Neural crest cell (in vitro differentiated cells): Measurements from ENCODE around the gene TARS3. TPM values are rescaled to one million over a fixed set of nuclear protein-coding genes. Genes with fewer than 3 reads are reported as not detected.
A peak's percentile ranks its signal among the peaks of the same experiment; 100 is the strongest.
"Not testable (repeated sequence)": the region's sequence is repeated elsewhere in the genome, so short reads cannot be mapped to it uniquely, and the experiment has no call there.

Experiments used
- DNase-seq: peaks from one replicate; pipeline ENCODE4 v3.0.0; 2021; ENCODE audit warnings: low read depth, mixed read lengths, low spot score
- H3K27ac Mint-ChIP-seq: one replicate; pipeline ENCODE4 v1.8.0; 2021; ENCODE audit warnings: mild to moderate bottlenecking, mixed read lengths; ENCODE audit not compliant: unreplicated experiment
- H3K27me3 Mint-ChIP-seq: 2 replicates; pipeline ENCODE4 v1.8.0; 2021; ENCODE audit warnings: low read depth, mild to moderate bottlenecking, mixed read lengths
- H3K36me3 Mint-ChIP-seq: 2 replicates; pipeline ENCODE4 v1.8.0; 2021; ENCODE audit warnings: low read depth, mild to moderate bottlenecking, mixed read lengths
- H3K4me1 Mint-ChIP-seq: 2 replicates; pipeline ENCODE4 v1.8.0; 2021; ENCODE audit warnings: mixed read lengths
- H3K4me3 Mint-ChIP-seq: one replicate; pipeline ENCODE4 v1.8.0; 2021; ENCODE audit warnings: mild to moderate bottlenecking, mixed read lengths
- H3K9me3 Mint-ChIP-seq: 2 replicates; pipeline ENCODE4 v1.8.0; 2021; ENCODE audit warnings: mixed read lengths
- total RNA-seq: library from RNA; stranded (reverse); gene quantifications from 2 replicates; pipeline ENCODE4 v1.2.1, GENCODE V29; 2021
- TF ChIP-seq, protein P1 (sequence below): fragments of 200-600 bp; sonication (generic); conservative IDR thresholded peaks from 2 replicates; pipeline ENCODE4 v1.5.0; 2021; ENCODE audit warnings: antibody characterized with exemption, mild to moderate bottlenecking

TARS3 gene
- total RNA-seq, 1 donor from 2014 or later, result 18.1 TPM

DNA sequence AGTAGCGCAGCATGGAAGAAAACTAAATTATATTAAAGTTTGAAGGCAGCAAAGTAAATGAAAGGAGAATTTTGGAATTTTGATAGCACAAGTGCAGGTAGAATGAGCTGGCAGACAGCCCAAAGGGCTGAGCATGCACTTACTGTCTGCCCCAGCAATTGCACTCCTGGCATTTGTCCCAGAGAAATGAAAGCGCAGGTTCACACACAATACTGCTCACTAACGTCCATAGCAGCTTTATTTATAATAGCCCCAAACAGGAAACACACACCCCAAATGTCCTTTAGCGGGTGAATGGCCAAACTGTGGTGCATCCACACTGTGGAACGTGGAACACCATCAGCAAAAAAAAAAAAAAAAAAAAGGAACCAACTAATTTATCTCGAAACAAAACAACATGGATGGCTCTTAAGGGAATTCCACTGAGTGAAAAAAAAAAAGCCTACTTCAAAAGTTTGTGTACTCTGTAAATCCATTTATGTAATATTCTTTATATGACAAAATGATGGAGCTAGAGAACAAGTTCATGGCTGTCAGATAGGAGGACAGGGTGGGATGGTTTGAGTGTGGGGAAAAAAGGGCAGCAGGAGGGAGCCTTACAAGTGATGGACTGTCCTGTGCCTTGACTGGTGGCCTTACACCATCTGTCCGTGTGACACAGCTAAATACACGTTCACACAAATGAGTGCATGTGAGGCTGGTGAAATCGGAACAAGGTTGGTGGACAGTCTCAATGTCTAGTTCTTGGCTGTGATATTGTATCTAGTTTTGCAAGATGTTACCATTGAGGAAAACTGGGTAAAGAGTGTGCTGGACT, 66.1 kb downstream of the TARS3 start:
- Mint-ChIP-seq H3K4me1 (peaks cover 4% of the 10 kb centered on the region), H3K4me3 (no peak overlapping the region), H3K27ac (no peak overlapping the region), H3K9me3 (no peaks in the 10 kb centered on the region), H3K27me3 (no peaks in the 10 kb centered on the region), H3K36me3 (no peaks in the 10 kb centered on the region)
- TF ChIP-seq, protein P1, sequence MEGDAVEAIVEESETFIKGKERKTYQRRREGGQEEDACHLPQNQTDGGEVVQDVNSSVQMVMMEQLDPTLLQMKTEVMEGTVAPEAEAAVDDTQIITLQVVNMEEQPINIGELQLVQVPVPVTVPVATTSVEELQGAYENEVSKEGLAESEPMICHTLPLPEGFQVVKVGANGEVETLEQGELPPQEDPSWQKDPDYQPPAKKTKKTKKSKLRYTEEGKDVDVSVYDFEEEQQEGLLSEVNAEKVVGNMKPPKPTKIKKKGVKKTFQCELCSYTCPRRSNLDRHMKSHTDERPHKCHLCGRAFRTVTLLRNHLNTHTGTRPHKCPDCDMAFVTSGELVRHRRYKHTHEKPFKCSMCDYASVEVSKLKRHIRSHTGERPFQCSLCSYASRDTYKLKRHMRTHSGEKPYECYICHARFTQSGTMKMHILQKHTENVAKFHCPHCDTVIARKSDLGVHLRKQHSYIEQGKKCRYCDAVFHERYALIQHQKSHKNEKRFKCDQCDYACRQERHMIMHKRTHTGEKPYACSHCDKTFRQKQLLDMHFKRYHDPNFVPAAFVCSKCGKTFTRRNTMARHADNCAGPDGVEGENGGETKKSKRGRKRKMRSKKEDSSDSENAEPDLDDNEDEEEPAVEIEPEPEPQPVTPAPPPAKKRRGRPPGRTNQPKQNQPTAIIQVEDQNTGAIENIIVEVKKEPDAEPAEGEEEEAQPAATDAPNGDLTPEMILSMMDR, result no peak
- no peak for DNase-seq

- no peaks in the 10 kb centered on the region for H3K36me3 Mint-ChIP-seq
- no peak overlapping the region for H3K27ac Mint-ChIP-seq
- TF ChIP-seq, protein P1, result no peak
- no peak for DNase-seq
- no peaks in the 10 kb centered on the region for H3K9me3 Mint-ChIP-seq
- no peak overlapping the region for H3K4me3 Mint-ChIP-seq
- peaks cover 4% of the 10 kb centered on the region for H3K4me1 Mint-ChIP-seq
- H3K27me3 Mint-ChIP-seq, result no peaks in the 10 kb centered on the region
These were observed 67.1 kb downstream of the TARS3 start for GRCh38 chr15:101657171-101657570.

- H3K27me3 Mint-ChIP-seq, H3K27ac Mint-ChIP-seq, H3K9me3 Mint-ChIP-seq, H3K36me3 Mint-ChIP-seq, DNase-seq: not testable (repeated sequence)
- H3K4me3 Mint-ChIP-seq, result peak overlapping the region; percentile 72
- H3K4me1 Mint-ChIP-seq, result peaks cover 18% of the 10 kb centered on the region
These were observed 69.5 kb downstream of the TARS3 start for GRCh38 chr15:101654624-101655337.

DNA sequence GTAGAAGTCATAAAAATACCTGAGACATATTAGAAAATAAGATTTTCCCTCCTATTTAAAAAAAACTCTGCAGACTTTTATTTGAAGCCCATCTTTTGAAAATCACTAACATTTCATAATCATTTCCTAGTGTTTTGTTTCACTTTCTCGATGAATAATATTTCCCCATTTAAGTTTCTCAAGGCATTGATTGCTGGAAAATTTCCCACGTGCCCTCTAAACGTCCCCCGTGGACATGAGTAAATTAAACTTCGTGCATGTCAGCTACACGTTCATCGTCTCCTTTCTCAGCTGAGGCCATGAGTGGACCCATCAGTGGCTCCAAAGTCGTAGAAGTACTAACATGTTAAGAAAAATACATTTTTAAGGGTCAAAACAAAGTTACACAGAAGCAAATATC, 70.1 kb downstream of the TARS3 start:
- Mint-ChIP-seq H3K9me3 (no peaks in the 10 kb centered on the region), H3K36me3 (peaks cover 3% of the 10 kb centered on the region), H3K4me1 (peaks cover 23% of the 10 kb centered on the region), H3K4me3 (peak overlapping the region; percentile 72), H3K27ac (no peak overlapping the region), H3K27me3 (no peaks in the 10 kb centered on the region)
- no peak for DNase-seq
- TF ChIP-seq, protein P1, result no peak

DNA sequence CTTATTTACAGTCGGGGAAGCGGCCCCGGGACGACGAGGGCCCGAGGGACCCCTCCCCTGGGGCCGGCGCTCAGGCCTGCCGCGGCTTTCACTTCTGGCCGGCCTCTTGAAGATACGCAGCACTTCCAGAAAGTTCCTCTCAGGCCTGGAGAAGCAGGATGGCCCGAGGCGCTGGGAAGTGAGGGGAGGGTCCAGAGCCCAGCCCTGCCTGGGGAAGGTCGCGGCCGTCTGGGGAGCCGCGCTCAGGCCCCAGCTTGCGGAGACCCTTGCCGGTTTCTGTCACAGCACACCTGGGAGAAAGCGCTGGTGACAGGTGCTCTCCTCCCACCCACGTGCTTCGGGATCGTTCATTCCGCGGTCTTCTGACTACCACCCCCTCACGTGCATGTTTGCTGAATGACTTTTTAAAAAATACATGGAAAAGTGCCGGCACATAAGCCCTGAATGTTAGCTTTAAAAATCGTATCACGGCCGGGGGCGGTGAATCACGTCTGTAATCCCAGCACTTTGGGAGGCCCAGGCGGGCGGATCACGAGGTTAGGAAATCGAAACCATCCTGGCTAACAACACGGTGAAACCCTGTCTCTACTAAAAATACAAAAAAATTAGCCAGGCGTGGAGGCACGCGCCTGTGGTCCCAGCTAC, 71.4 kb downstream of the TARS3 start:
- Mint-ChIP-seq H3K4me3 (peak overlapping the region; percentile 86), H3K4me1 (peaks cover 23% of the 10 kb centered on the region), H3K9me3 (no peaks in the 10 kb centered on the region), H3K27ac (peak overlapping the region; percentile 95), H3K27me3 (no peaks in the 10 kb centered on the region), H3K36me3 (peaks cover 3% of the 10 kb centered on the region)
- TF ChIP-seq, protein P1, result no peak
- no peak for DNase-seq
